Omental fat pad (tissue), 4 donors: ENCODE data around the gene CLDN24. TPM values are rescaled to one million over a fixed set of nuclear protein-coding genes. Genes with fewer than 3 reads are reported as not detected.

Experiments
- ATAC-seq: fragments of 150-250 bp; one replicate; pipeline ENCODE4 v1.9.1; 2016; ENCODE audit warnings: mild to moderate bottlenecking, moderate library complexity; ENCODE audit not compliant: low FRiP score
- DNase-seq: peaks from one replicate; pipeline ENCODE4 v3.0.0-alpha.2; 2019; ENCODE audit warnings: low spot score
- CTCF ChIP-seq, 3 donors: fragments of 450-650 bp; IDR thresholded peaks; one replicate each; pipeline ENCODE4 v1.5.1; 2016 to 2017; ENCODE audit warnings: antibody characterized with exemption in 3 of 3, mild to moderate bottlenecking in 3 of 3, moderate library complexity in 2 of 3
- total RNA-seq, 4 donors: library from RNA; depleted of rRNA; stranded (reverse); fragments of >200 nt; gene quantifications; one replicate each; pipeline ENCODE4 v1.1.0, GENCODE V29; 2016

Gene CLDN24
- total RNA-seq, 4 donors from 2014 or later, result not detected

- DNase-seq (no peak), ATAC-seq (no peak)
- no peak for TF ChIP-seq CTCF (IDR thresholded peaks at IDR 0.05)
These were observed 39.8 kb upstream of the CLDN24 start for GRCh38 chr4:183362036-183362435.

GRCh38 chr4:183360161-183360919 lies 38.1 kb upstream of the CLDN24 start:
- ATAC-seq (peak; percentile 26), DNase-seq (no peak)
- no peak for TF ChIP-seq CTCF (IDR thresholded peaks at IDR 0.05)

GRCh38 chr4:183358215-183358755 lies 36.1 kb upstream of the CLDN24 start:
- no peak for TF ChIP-seq CTCF (IDR thresholded peaks at IDR 0.05)
- ATAC-seq (no peak), DNase-seq (no peak)

GRCh38 chr4:183356931-183357675 lies 34.9 kb upstream of the CLDN24 start:
- DNase-seq (no peak), ATAC-seq (no peak)
- no peak for TF ChIP-seq CTCF (IDR thresholded peaks at IDR 0.05)

GRCh38 chr4:183356173-183356830 lies 34.1 kb upstream of the CLDN24 start:
- TF ChIP-seq CTCF (IDR thresholded peaks at IDR 0.05), result no peak
- no peak for DNase-seq

GRCh38 chr4:183355405-183355804 lies 33.2 kb upstream of the CLDN24 start:
- DNase-seq (no peak), ATAC-seq (peak; percentile 57)
- TF ChIP-seq CTCF (IDR thresholded peaks at IDR 0.05), result no peak

More at GRCh38 chr4:183356173-183356830, 34.1 kb upstream of the CLDN24 start:
- ATAC-seq, result no peak
